HepG2 (cell line): Measurements from ENCODE around the gene GRIA3. TPM values are rescaled to one million over a fixed set of nuclear protein-coding genes. Genes with fewer than 3 reads are reported as not detected.

Experiments used
- ATAC-seq: fragments of 200-7000 bp; cut with Tn5 transposase; 3 replicates; pipeline ENCODE4 v1.9.1; 2020; ENCODE audit warnings: mild to moderate bottlenecking, moderate library complexity
- BruUV-seq: library from RNA; stranded (reverse); fragments of 400-500 nt; replicated peaks from 2 replicates; lab custom pipeline; 2021; lab: Mats Ljungman, UMichigan
- CTCF ChIA-PET: fragments of 300-600 bp; formaldehyde crosslinking; extraction: SDS; loops from one replicate; lab custom pipeline; 2021; ENCODE audit warnings: low total read pairs, inconsistent platforms, low intra/inter-chr PET ratio; lab: Yijun Ruan, JAX
- POLR2A ChIA-PET: fragments of 350-600 bp; sonication (Branson Sonifier 250); formaldehyde crosslinking; loops from one replicate; lab custom pipeline; 2020; ENCODE audit warnings: antibody characterized with exemption, inconsistent platforms; lab: Yijun Ruan, JAX
- DNase-seq: peaks from one replicate; pipeline ENCODE4 v3.0.0-alpha.2; 2015; ENCODE audit warnings: low spot score
- FAIRE-seq: peaks from 3 replicates; lab custom pipeline; 2011; peaks lifted over from hg19 to GRCh38; lab: Jason Lieb, UNC
- H2AFZ ChIP-seq: one replicate; pipeline ENCODE4 v1.6.1; 2011; ENCODE audit warnings: low read length, inconsistent platforms
- H3K27ac ChIP-seq: fragments of 300-600 bp; 3 replicates; pipeline ENCODE4 v1.8.0; 2011; ENCODE audit warnings: mixed run types, mild to moderate bottlenecking, mixed read lengths, low read length, inconsistent platforms; ENCODE audit not compliant: insufficient read depth; ENCODE audit errors: extremely low read length
- H3K27me3 ChIP-seq, 2 experiments: fragments of 200-600 bp in 1 of 2; 2 replicates in 1 of 2; 3 replicates in 1 of 2; pipeline versions ENCODE4 v1.6.0 to v1.8.0; 2011; ENCODE audit warnings: low read length in 2 of 2, mild to moderate bottlenecking in 2 of 2, moderate library complexity in 2 of 2, inconsistent platforms in 1 of 2; ENCODE audit not compliant: insufficient read depth in 2 of 2, control insufficient read depth in 1 of 2
- H3K36me3 ChIP-seq, 2 experiments: fragments of 200-600 bp in 1 of 2; replicated peaks in 1 of 2; 2 replicates in 1 of 2; 3 replicates in 1 of 2; pipeline versions ENCODE4 v1.5.1 to v1.8.0; 2011; ENCODE audit warnings: low read length in 2 of 2, inconsistent platforms in 1 of 2; ENCODE audit not compliant: insufficient read depth in 2 of 2, control insufficient read depth in 1 of 2
- H3K4me1 ChIP-seq: 2 replicates; pipeline ENCODE4 v1.5.1; 2012; ENCODE audit warnings: low read length, inconsistent platforms; ENCODE audit not compliant: insufficient read depth
- H3K4me2 ChIP-seq: 2 replicates; pipeline ENCODE4 v1.6.0; 2011; ENCODE audit warnings: low read depth, low read length, inconsistent platforms
- H3K4me3 ChIP-seq, 3 experiments: fragments of 200-600 bp in 1 of 3; sonication (generic), shearing (Covaris generic) in 1 of 3; replicated peaks in 1 of 3; 2 replicates each; pipeline ENCODE4 v1.5.1; 2011 to 2016; ENCODE audit warnings: low read length in 3 of 3, inconsistent platforms in 2 of 3, low read depth in 2 of 3, mild to moderate bottlenecking in 2 of 3, control low read depth in 1 of 3, mixed read lengths in 1 of 3; ENCODE audit not compliant: insufficient read depth in 1 of 3
- H3K79me2 ChIP-seq: one replicate; pipeline ENCODE4 v1.6.1; 2011; ENCODE audit warnings: low read length, inconsistent platforms; ENCODE audit not compliant: insufficient read depth
- H3K9ac ChIP-seq: 2 replicates; pipeline ENCODE4 v1.6.0; 2011; ENCODE audit warnings: mild to moderate bottlenecking, low read depth, low read length, inconsistent platforms; ENCODE audit not compliant: insufficient read depth
- H3K9me3 ChIP-seq: 2 replicates; pipeline ENCODE4 v1.5.1; 2012; ENCODE audit warnings: mild to moderate bottlenecking, low read length
- H4K20me1 ChIP-seq: 2 replicates; pipeline ENCODE4 v1.6.0; 2011; ENCODE audit warnings: inconsistent platforms, mild to moderate bottlenecking, low read length, moderate library complexity; ENCODE audit not compliant: insufficient read depth
- ATF2 ChIP-seq: sonication (generic); formaldehyde crosslinking; IDR thresholded peaks from 2 replicates; pipeline ENCODE4 v1.4.0; 2020; ENCODE audit warnings: missing genetic modification reagents
- ATF3 ChIP-seq: sonication (generic); formaldehyde crosslinking; IDR thresholded peaks from 2 replicates; pipeline ENCODE4 v1.4.0; 2020; ENCODE audit warnings: missing genetic modification reagents
- BRF2 ChIP-seq: sonication (generic); formaldehyde crosslinking; IDR thresholded peaks from 2 replicates; pipeline ENCODE4 v1.8.1; 2022; ENCODE audit warnings: mild to moderate bottlenecking, missing genetic modification reagents
- ETV6 ChIP-seq: sonication (generic); formaldehyde crosslinking; conservative IDR thresholded peaks from 2 replicates; pipeline ENCODE4 v1.4.0; 2020; ENCODE audit warnings: missing genetic modification reagents
- NFIB ChIP-seq: sonication (generic); formaldehyde crosslinking; IDR thresholded peaks from 2 replicates; pipeline ENCODE4 v1.9.0; 2021; ENCODE audit warnings: missing genetic modification reagents, mild to moderate bottlenecking, borderline replicate concordance
- NR3C1 ChIP-seq: sonication (generic); formaldehyde crosslinking; IDR thresholded peaks from 2 replicates; pipeline ENCODE4 v1.4.0; 2020; ENCODE audit warnings: missing genetic modification reagents
- RBAK ChIP-seq: sonication (generic); formaldehyde crosslinking; IDR thresholded peaks from 2 replicates; pipeline ENCODE4 v1.5.1; 2020; ENCODE audit warnings: mild to moderate bottlenecking, missing genetic modification reagents
- RFXANK ChIP-seq: IDR thresholded peaks from 2 replicates; pipeline ENCODE4 v1.6.1; 2016
- ZBTB21 ChIP-seq: sonication (generic); formaldehyde crosslinking; IDR thresholded peaks from 2 replicates; pipeline ENCODE4 v1.4.0; 2020; ENCODE audit warnings: missing genetic modification reagents
- ZNF143 ChIP-seq: sonication (generic); formaldehyde crosslinking; IDR thresholded peaks from 2 replicates; pipeline ENCODE4 v1.4.0; 2020; ENCODE audit warnings: missing genetic modification reagents
- ZNF224 ChIP-seq: sonication (generic); formaldehyde crosslinking; IDR thresholded peaks from 2 replicates; pipeline ENCODE4 v1.5.0; 2020; ENCODE audit warnings: mild to moderate bottlenecking, missing genetic modification reagents
- ZNF326 ChIP-seq: sonication (generic); formaldehyde crosslinking; IDR thresholded peaks from 2 replicates; pipeline ENCODE4 v1.4.0; 2020; ENCODE audit warnings: missing genetic modification reagents, borderline replicate concordance
- ZNF530 ChIP-seq: sonication (generic); formaldehyde crosslinking; IDR thresholded peaks from 2 replicates; pipeline ENCODE4 v1.5.0; 2020; ENCODE audit warnings: low read depth, mild to moderate bottlenecking, missing genetic modification reagents
- ZNF547 ChIP-seq: sonication (generic); formaldehyde crosslinking; IDR thresholded peaks from 2 replicates; pipeline ENCODE4 v1.5.1; 2020; ENCODE audit warnings: mild to moderate bottlenecking, missing genetic modification reagents
- ZNF562 ChIP-seq: sonication (generic); formaldehyde crosslinking; IDR thresholded peaks from 2 replicates; pipeline ENCODE4 v1.8.0; 2022; ENCODE audit warnings: missing genetic modification reagents, borderline replicate concordance
- WGBS: methylation state at CpG from one replicate; pipeline ENCODE4 v1.1.6; 2017; ENCODE audit warnings: low lambda C conversion rate; 5-methylcytosine and 5-hydroxymethylcytosine counted together
- in situ Hi-C: cut with HindIII; loops from 2 replicates; pipeline ENCODE4 v1.10.0; 2017; ENCODE audit warnings: low pct_unique_long_range_greater_than_20kb; ENCODE audit not compliant: extremely low pct_ligation_motif_present
- intact Hi-C: fragments of 100-400 bp; cut with micrococcal nuclease; formaldehyde crosslinking; loops from one replicate; pipeline ENCODE4 v1.10.0; 2022; ENCODE audit not compliant: unreplicated experiment
- polyA plus RNA-seq, 8 experiments: library from polyadenylated mRNA; depleted of rRNA in 3 of 8; stranded (reverse) in 7 of 8; unstranded in 1 of 8; fragments of >200 nt; fragmentation: Illumina TruSeq in 4 of 8; extraction: Trizol in 4 of 8; gene quantifications; 2 replicates each; pipeline versions ENCODE4 v1.2.1 to v1.2.3, GENCODE V29; 2011 to 2016; ENCODE audit warnings: low read depth in 4 of 8, missing spikeins in 1 of 8, mixed read lengths in 1 of 8; ENCODE audit not compliant: insufficient read depth in 1 of 8
- total RNA-seq, 5 experiments: library from RNA; depleted of rRNA; stranded (reverse); fragments of >200 nt; fragmentation: Illumina TruSeq; extraction: Trizol; gene quantifications; 2 replicates each; pipeline ENCODE4 v1.2.3, GENCODE V29; 2016; ENCODE audit warnings: low read depth in 1 of 5

The GRIA3 gene
- total and polyA plus RNA-seq, 2 of the 13 experiments (the other 11 are each of a cell fraction or from before 2014, with no cell fraction given) = not detected

- H3K27ac ChIP-seq = no peak overlapping the region
- TF ChIP-seq ATF3 = no peak
- no peak for TF ChIP-seq BRF2 (CRISPR knock-in tag)
- no peak for TF ChIP-seq ZNF224 (CRISPR knock-in tag)
- no peak for TF ChIP-seq ZNF326
- no peak for TF ChIP-seq ZNF562 (CRISPR knock-in tag)
- no peak for TF ChIP-seq ATF2 (CRISPR knock-in tag)
- TF ChIP-seq NFIB (CRISPR knock-in tag) = no peak
- no peak for TF ChIP-seq NR3C1 (CRISPR knock-in tag)
- TF ChIP-seq ZBTB21 (CRISPR knock-in tag) = no peak
- TF ChIP-seq ZNF547 = no peak
- no peak for TF ChIP-seq RBAK (CRISPR knock-in tag)
- TF ChIP-seq RFXANK (CRISPR knock-in tag) = no peak
- no peak for TF ChIP-seq ETV6
- no peak for TF ChIP-seq ZNF143 (CRISPR knock-in tag)
- TF ChIP-seq ZNF530 = no peak
- TF ChIP-seq, all 625 proteins: peak for 0
- no peak for DNase-seq
- no peaks in the 10 kb centered on the region for H4K20me1 ChIP-seq
- no peak for FAIRE-seq
- in situ Hi-C loops (no loop called here), intact Hi-C loops (no loop called here)
- no peaks in the 10 kb centered on the region for H3K36me3 ChIP-seq
- 41% methylated on average over 4 of the region's 4 CpGs for WGBS
- no peaks in the 10 kb centered on the region for H3K4me1 ChIP-seq
- H3K9ac ChIP-seq = no peak overlapping the region
- no peak for ATAC-seq
- H3K4me3 ChIP-seq = no peak overlapping the region
- POLR2A ChIA-PET = no interaction called here
- no peaks in the 10 kb centered on the region for H3K9me3 ChIP-seq
- no TSS peak for BruUV-seq
- CTCF ChIA-PET = no interaction called here
- H2AFZ ChIP-seq = no peak overlapping the region
- no peaks in the 10 kb centered on the region for H3K27me3 ChIP-seq
- no peaks in the 10 kb centered on the region for H3K79me2 ChIP-seq
- no peak overlapping the region for H3K4me2 ChIP-seq
Observed at GRCh38 chrX:123339221-123339905, 155.3 kb downstream of the GRIA3 start.
